ENCODE measurements around the gene ADM5. TPM values are rescaled to one million over a fixed set of nuclear protein-coding genes. Genes with fewer than 3 reads are reported as not detected.

Gene ADM5
- polyA plus RNA-seq, 1 of the 3 experiments (the other 2 are of a cell fraction), result 1.3 TPM

DNA sequence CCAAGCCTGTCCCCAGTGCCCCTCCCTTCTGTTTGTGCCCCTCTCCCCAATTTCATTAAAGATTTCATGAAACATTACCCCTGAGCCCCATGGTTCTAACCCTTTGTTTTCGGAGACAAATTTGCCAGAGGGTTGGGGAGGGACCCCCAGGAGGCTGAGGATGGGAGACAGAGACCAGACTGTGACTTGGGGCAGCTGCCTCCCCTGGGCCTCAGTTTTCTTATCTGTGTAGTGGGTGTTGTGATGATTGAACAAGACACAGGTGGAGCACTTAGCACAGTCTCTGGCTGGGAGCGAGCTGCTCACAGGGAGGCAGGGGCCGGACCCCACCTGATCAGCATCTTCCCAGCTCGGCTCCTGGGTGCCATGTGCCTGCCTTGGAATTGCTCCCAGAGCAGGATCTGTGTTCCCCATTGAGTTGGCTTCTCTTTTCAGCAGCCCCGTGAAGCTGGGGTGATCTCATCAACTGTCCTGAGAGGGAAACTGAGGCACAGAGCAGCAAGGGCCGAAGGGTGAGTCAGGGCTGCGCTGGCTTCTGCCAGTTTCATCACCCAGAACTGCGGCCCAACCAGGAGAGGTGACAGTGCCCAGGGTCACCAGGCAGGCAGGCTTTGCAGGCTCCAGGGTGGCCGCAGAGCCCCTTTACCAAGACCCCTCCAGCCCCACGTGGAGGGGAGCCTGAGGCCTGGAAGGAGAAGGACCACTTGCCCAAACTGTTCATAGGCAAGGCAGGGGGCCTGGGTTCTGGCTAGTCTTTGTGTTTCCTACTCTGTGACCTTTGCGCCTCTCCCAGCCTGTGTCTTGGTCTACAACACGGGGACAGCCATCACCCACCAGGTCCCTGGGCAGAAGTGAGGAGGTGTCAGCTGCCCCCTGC is 30.6 kb upstream of the ADM5 start:
- no peak for TF ChIP-seq CTCF (IDR thresholded peaks at IDR 0.05)
- TF ChIP-seq FOSL2 (IDR thresholded peaks at IDR 0.05; ENCODE audit: borderline replicate concordance, low read depth), result no peak
- TF ChIP-seq NFIC (IDR thresholded peaks at IDR 0.05; ENCODE audit: borderline replicate concordance), result no peak
- TF ChIP-seq POLR2AphosphoS5 (IDR thresholded peaks at IDR 0.05; ENCODE audit: low read depth, low read length), result no peak
- TF ChIP-seq GATA2 (CRISPR knock-in tag; IDR thresholded peaks at IDR 0.05), result no peak
- TF ChIP-seq YY1 (IDR thresholded peaks at IDR 0.05; ENCODE audit: low read depth), result no peak
- TF ChIP-seq SIN3A (IDR thresholded peaks at IDR 0.05; ENCODE audit: borderline replicate concordance, low read depth, low read length), result no peak
- no peak for TF ChIP-seq ZBTB33 (IDR thresholded peaks at IDR 0.05; ENCODE audit: borderline replicate concordance, low read depth)
- Histone ChIP-seq H3K27me3 (ENCODE audit: insufficient read depth) (no peaks in the 10 kb centered on the region), H4K20me1 (ENCODE audit: insufficient read depth) (0 out of 2 replicates have a peak, but pooled peaks cover 5% of the 10 kb centered on the region), H2AFZ (ENCODE audit: low read depth) (no peak overlapping the region), H3K27ac (ENCODE audit: low read depth in 2 of 2, low read length in 1 of 2) (no peak overlapping the region), H3K4me3 (ENCODE audit: low read depth in 2 of 2, low read length in 1 of 2) (no peak overlapping the region), H3K36me3 (replicated peaks in 1 of 2; ENCODE audit: control insufficient read depth in 1 of 2, insufficient read depth in 2 of 2, low read length in 1 of 2) (peaks cover 24 to 72% of the 10 kb centered on the region in 2 experiments), H3K9ac (no peak overlapping the region), H3K9me3 (no peaks in the 10 kb centered on the region), H3K9me2 (no peaks in the 10 kb centered on the region), H3K79me2 (ENCODE audit: insufficient read depth) (peaks cover 4% of the 10 kb centered on the region), H3K4me2 (no peak overlapping the region), H3F3A (replicated peaks; ENCODE audit: insufficient read depth) (peaks cover 10% of the 10 kb centered on the region), H3K4me1 (ENCODE audit: control insufficient read depth in 1 of 2, insufficient read depth in 2 of 2, low read depth in 1 of 2, low read length in 1 of 2) (peaks cover 0 to 4% of the 10 kb centered on the region in 2 experiments; a peak in 1 of 4 replicates)
- ChIA-PET POLR2A (interaction anchor here (0.9 to 1.6 kb wide), 2 partner anchors 11 to 17 kb away, joined by 3 to 8 read pairs; partner anchors contain the start of gene SCAF1), CTCF (interaction anchor here (0.7 to 5.5 kb wide), 3 partner anchors 14 to 22 kb away, joined by 3 to 26 read pairs (median 5); no protein-coding TSS in a partner anchor)
- 89% methylated on average over 7 of the region's 12 CpGs for WGBS (ENCODE audit: low lambda C conversion rate)
- DNase-seq, result no peak

DNA sequence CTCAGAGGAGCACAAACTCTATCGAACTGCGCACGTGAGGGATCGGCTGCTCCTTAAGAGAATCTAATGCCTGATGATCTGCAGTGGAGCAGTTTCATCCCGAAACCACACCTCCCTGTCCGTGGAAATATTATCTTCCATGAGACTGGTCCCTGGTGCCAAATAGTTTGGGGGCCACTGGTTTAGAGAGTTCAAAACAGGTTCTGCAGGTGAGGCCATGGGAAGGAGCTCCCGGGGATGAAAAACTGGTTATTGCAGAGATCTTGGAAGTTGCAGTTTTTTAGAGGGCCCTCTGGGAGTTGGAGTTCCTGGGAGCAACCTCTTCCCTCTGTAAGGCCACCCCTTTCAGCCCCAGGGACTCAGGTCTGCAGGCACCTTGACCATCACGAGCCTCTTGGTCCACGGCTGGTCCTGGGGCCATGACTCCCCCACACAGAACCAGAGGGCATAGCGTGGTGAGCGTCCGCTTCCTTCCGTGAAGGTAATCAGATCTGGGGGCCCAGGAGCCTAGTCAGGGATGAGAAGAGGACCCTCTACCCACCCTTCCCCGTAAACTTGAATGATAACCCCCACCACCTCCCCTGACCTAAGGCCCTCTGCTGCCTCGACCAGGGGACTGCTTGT is 28.9 kb upstream of the ADM5 start:
- POLR2A ChIA-PET, result no interaction called here
- H3K4me2 ChIP-seq, result no peak overlapping the region
- H3K4me3 ChIP-seq (ENCODE audit: low read depth in 2 of 2, low read length in 1 of 2), result no peak overlapping the region
- H3K9me3 ChIP-seq, result no peaks in the 10 kb centered on the region
- H3F3A ChIP-seq (replicated peaks; ENCODE audit: insufficient read depth), result peaks cover 23% of the 10 kb centered on the region
- 95% methylated on average over 12 of the region's 15 CpGs for WGBS (ENCODE audit: low lambda C conversion rate)
- H3K9ac ChIP-seq, result no peak overlapping the region
- H3K27me3 ChIP-seq (ENCODE audit: insufficient read depth), result no peaks in the 10 kb centered on the region
- H4K20me1 ChIP-seq (ENCODE audit: insufficient read depth), result no peaks in the 10 kb centered on the region
- peaks cover 0 to 6% of the 10 kb centered on the region in 2 experiments; a peak in 1 of 4 replicates for H3K4me1 ChIP-seq (ENCODE audit: control insufficient read depth in 1 of 2, insufficient read depth in 2 of 2, low read depth in 1 of 2, low read length in 1 of 2)
- H3K36me3 ChIP-seq (replicated peaks in 1 of 2; ENCODE audit: control insufficient read depth in 1 of 2, insufficient read depth in 2 of 2, low read length in 1 of 2), result peaks cover 19 to 59% of the 10 kb centered on the region in 2 experiments
- peaks cover 16% of the 10 kb centered on the region for H3K79me2 ChIP-seq (ENCODE audit: insufficient read depth)
- CTCF ChIA-PET, result interaction anchor here (9.4 kb wide), 1 partner anchor 15 kb away, joined by 78 read pairs; the partner anchor contains the start of gene PRMT1
- no peak overlapping the region for H2AFZ ChIP-seq (ENCODE audit: low read depth)
- H3K9me2 ChIP-seq, result no peaks in the 10 kb centered on the region
- H3K27ac ChIP-seq (ENCODE audit: low read depth in 2 of 2, low read length in 1 of 2), result no peak overlapping the region
- no peak for DNase-seq
- TF ChIP-seq, protein P1, sequence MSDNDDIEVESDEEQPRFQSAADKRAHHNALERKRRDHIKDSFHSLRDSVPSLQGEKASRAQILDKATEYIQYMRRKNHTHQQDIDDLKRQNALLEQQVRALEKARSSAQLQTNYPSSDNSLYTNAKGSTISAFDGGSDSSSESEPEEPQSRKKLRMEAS (IDR thresholded peaks at IDR 0.05; ENCODE audit: low read depth), result no peak
- TF ChIP-seq RCOR1 (IDR thresholded peaks at IDR 0.05; ENCODE audit: low read length) (no peak), FOXJ3 (CRISPR knock-in tag; IDR thresholded peaks at IDR 0.05) (no peak), TAF1 (IDR thresholded peaks at IDR 0.05; ENCODE audit: borderline replicate concordance, low read depth, low read length) (no peak), RAD21 (IDR thresholded peaks at IDR 0.05; ENCODE audit: low read length) (no peak), TEAD4 (IDR thresholded peaks at IDR 0.05; ENCODE audit: borderline replicate concordance, insufficient read depth) (no peak), FOXM1 (IDR thresholded peaks at IDR 0.05; ENCODE audit: low read depth) (no peak), MXI1 (IDR thresholded peaks at IDR 0.05; ENCODE audit: low read depth, low read length) (no peak), USF1 (IDR thresholded peaks at IDR 0.05; ENCODE audit: borderline replicate concordance, low read depth) (no peak), TCF12 (IDR thresholded peaks at IDR 0.05) (no peak), SIN3A (IDR thresholded peaks at IDR 0.05; ENCODE audit: borderline replicate concordance, low read depth, low read length) (no peak), MEF2A (IDR thresholded peaks at IDR 0.05; ENCODE audit: borderline replicate concordance, low read depth) (no peak)
- TF ChIP-seq, protein P2, sequence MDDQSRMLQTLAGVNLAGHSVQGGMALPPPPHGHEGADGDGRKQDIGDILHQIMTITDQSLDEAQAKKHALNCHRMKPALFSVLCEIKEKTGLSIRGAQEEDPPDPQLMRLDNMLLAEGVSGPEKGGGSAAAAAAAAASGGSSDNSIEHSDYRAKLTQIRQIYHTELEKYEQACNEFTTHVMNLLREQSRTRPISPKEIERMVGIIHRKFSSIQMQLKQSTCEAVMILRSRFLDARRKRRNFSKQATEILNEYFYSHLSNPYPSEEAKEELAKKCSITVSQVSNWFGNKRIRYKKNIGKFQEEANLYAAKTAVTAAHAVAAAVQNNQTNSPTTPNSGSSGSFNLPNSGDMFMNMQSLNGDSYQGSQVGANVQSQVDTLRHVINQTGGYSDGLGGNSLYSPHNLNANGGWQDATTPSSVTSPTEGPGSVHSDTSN (IDR thresholded peaks at IDR 0.05), result no peak
